ENCODE measurements around the gene RETREG3. TPM values are rescaled to one million over a fixed set of nuclear protein-coding genes. Genes with fewer than 3 reads are reported as not detected.

RETREG3 gene
- total and polyA plus RNA-seq, 9 of the 15 experiments (the other 6 are each of a cell fraction or from before 2014, with no cell fraction given), result 4.1 to 39.0 (median 16.9) TPM

DNA sequence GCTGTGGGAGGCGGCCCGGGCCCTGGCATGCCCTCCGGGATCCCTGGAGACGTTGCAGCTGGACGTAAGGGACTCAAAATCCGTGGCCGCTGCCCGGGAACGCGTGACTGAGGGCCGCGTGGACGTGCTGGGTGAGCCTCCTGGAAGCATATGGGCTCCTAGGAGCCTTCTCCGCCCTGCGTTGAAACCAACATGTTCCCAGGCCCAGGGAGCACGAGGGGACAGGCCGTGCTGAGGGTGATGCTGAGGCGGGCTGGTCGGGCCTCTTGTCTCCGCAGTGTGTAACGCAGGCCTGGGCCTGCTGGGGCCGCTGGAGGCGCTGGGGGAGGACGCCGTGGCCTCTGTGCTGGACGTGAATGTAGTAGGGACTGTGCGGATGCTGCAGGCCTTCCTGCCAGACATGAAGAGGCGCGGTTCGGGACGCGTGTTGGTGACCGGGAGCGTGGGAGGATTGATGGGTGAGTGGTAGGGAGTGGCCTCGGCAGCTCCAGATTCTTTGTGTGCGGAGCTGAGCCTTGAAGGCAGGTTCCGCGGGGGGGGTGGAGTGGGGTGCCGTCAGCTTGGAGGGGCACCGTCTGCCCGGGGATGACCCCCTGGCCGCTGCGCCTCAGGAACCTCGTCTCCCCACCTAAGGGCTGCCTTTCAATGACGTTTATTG, 55.9 kb downstream of the RETREG3 start (continued):
- no peak for TF ChIP-seq ZNF3 (CRISPR knock-in tag; IDR thresholded peaks at IDR 0.05)
- TF ChIP-seq POLR3G (IDR thresholded peaks at IDR 0.05; ENCODE audit: extremely low read depth, insufficient read length, insufficient replicate concordance), result no peak
- TF ChIP-seq TARDBP (IDR thresholded peaks at IDR 0.05), result no peak
- no peak for TF ChIP-seq HOXB6 (CRISPR knock-in tag; IDR thresholded peaks at IDR 0.05; ENCODE audit: borderline replicate concordance)
- 0 out of 2 replicates have a peak, but pooled peaks have one; percentile 13 for TF ChIP-seq ELF4 (CRISPR knock-in tag; IDR thresholded peaks at IDR 0.05)
- no peak for TF ChIP-seq ZNF780A (CRISPR knock-in tag; IDR thresholded peaks at IDR 0.05)
- no peak; the same call in 1 of the 2 replicates for TF ChIP-seq ARID1B (IDR thresholded peaks at IDR 0.05)
- TF ChIP-seq ZNF165 (CRISPR knock-in tag; IDR thresholded peaks at IDR 0.05; ENCODE audit: borderline replicate concordance), result no peak
- peak; percentile 57; the same call in 1 of the 2 replicates for TF ChIP-seq CBX1 (IDR thresholded peaks at IDR 0.05; ENCODE audit: low read depth)
- TF ChIP-seq NBN (IDR thresholded peaks at IDR 0.05; ENCODE audit: low read depth), result peak; percentile 51; the same call in 1 of the 2 replicates
- TF ChIP-seq, protein P1, sequence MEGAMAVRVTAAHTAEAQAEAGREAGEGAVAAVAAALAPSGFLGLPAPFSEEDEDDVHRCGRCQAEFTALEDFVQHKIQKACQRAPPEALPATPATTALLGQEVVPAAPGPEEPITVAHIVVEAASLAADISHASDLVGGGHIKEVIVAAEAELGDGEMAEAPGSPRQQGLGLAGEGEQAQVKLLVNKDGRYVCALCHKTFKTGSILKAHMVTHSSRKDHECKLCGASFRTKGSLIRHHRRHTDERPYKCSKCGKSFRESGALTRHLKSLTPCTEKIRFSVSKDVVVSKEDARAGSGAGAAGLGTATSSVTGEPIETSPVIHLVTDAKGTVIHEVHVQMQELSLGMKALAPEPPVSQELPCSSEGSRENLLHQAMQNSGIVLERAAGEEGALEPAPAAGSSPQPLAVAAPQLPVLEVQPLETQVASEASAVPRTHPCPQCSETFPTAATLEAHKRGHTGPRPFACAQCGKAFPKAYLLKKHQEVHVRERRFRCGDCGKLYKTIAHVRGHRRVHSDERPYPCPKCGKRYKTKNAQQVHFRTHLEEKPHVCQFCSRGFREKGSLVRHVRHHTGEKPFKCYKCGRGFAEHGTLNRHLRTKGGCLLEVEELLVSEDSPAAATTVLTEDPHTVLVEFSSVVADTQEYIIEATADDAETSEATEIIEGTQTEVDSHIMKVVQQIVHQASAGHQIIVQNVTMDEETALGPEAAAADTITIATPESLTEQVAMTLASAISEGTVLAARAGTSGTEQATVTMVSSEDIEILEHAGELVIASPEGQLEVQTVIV (CRISPR knock-in tag; IDR thresholded peaks at IDR 0.05; ENCODE audit: borderline replicate concordance), result no peak
- TF ChIP-seq MNT (conservative IDR thresholded peaks at IDR 0.05), result peak in 1 of 2 experiments; percentile 86; a peak in 3 of 4 replicates
- no peak for TF ChIP-seq FIP1L1 (IDR thresholded peaks at IDR 0.05; ENCODE audit: low read depth, low read length, poor library complexity, severe bottlenecking)
- TF ChIP-seq, protein P2, sequence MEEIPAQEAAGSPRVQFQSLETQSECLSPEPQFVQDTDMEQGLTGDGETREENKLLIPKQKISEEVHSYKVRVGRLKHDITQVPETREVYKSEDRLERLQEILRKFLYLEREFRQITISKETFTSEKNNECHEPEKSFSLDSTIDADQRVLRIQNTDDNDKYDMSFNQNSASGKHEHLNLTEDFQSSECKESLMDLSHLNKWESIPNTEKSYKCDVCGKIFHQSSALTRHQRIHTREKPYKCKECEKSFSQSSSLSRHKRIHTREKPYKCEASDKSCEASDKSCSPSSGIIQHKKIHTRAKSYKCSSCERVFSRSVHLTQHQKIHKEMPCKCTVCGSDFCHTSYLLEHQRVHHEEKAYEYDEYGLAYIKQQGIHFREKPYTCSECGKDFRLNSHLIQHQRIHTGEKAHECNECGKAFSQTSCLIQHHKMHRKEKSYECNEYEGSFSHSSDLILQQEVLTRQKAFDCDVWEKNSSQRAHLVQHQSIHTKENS (CRISPR knock-in tag; IDR thresholded peaks at IDR 0.05), result no peak
- no peak for TF ChIP-seq ELF2 (CRISPR knock-in tag; IDR thresholded peaks at IDR 0.05)
- TF ChIP-seq, protein P3, sequence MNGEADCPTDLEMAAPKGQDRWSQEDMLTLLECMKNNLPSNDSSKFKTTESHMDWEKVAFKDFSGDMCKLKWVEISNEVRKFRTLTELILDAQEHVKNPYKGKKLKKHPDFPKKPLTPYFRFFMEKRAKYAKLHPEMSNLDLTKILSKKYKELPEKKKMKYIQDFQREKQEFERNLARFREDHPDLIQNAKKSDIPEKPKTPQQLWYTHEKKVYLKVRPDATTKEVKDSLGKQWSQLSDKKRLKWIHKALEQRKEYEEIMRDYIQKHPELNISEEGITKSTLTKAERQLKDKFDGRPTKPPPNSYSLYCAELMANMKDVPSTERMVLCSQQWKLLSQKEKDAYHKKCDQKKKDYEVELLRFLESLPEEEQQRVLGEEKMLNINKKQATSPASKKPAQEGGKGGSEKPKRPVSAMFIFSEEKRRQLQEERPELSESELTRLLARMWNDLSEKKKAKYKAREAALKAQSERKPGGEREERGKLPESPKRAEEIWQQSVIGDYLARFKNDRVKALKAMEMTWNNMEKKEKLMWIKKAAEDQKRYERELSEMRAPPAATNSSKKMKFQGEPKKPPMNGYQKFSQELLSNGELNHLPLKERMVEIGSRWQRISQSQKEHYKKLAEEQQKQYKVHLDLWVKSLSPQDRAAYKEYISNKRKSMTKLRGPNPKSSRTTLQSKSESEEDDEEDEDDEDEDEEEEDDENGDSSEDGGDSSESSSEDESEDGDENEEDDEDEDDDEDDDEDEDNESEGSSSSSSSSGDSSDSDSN (IDR thresholded peaks at IDR 0.05; ENCODE audit: borderline replicate concordance in 1 of 2, low read depth in 2 of 2, low read length in 2 of 2), result peak; percentile 71 to 91; a peak in 3 of 4 replicates
- no peak for TF ChIP-seq FUS (optimal IDR thresholded peaks at IDR 0.05; ENCODE audit: low read depth, low read length)
- TF ChIP-seq SIN3A (IDR thresholded peaks at IDR 0.05; ENCODE audit: borderline replicate concordance in 2 of 2, control insufficient read depth in 1 of 2, low read depth in 2 of 2, low read length in 2 of 2), result peak in 1 of 2 experiments; percentile 72; a peak in 1 of 4 replicates
- TF ChIP-seq RBM15 (IDR thresholded peaks at IDR 0.05; ENCODE audit: insufficient read depth, low read length), result no peak
- TF ChIP-seq SPI1 (IDR thresholded peaks at IDR 0.05; ENCODE audit: borderline replicate concordance, low read depth, low read length), result 0 out of 2 replicates have a peak, but pooled peaks have one; percentile 4
